ENCODE measurements around the gene U2AF2.

U2AF2 gene

DNA sequence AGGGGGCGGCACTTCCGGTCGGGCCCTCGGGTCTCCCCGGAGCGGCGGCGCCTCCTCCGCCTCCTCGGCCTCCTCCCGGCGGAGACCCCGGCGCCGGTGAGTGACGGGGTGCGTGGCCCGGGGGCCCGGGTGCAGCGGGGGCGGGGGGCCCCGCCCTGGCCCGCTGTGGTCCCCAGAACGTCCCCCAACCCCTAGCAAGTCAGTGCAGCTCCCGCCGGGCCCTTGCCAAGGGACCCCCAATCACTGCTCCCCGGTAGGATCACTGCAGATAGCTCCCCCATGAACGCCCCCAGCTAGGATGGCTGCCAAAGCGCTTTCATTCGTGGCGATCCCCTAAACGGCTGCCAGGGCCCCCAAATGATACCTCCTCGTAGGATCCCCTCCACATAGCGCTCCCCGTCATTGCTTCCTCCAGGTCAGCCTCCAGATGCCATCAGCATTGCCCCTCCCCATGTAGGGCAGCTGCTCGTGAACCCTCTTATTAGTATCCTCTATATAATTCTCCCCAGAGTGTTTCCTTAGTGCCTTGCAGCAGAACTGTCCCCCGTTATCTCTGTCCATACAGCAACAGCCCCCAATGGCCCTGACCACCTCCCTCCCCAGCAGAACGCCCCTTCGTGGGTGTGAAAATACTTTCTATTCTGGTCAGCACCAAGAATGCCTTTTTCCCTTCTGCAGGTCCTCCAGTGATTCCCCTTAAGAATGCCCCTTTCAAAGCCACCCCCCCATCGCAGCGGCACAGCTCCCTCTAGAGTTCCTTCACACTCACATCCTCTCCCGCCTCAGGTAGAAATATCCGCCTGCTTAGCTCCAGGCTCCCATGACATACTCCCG, 49.0 kb upstream of the U2AF2 start, which contains the start of gene ZNF865 (continued):
- TF ChIP-seq, protein P1, sequence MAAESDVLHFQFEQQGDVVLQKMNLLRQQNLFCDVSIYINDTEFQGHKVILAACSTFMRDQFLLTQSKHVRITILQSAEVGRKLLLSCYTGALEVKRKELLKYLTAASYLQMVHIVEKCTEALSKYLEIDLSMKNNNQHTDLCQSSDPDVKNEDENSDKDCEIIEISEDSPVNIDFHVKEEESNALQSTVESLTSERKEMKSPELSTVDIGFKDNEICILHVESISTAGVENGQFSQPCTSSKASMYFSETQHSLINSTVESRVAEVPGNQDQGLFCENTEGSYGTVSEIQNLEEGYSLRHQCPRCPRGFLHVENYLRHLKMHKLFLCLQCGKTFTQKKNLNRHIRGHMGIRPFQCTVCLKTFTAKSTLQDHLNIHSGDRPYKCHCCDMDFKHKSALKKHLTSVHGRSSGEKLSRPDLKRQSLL (tag by site-specific recombination; IDR thresholded peaks at IDR 0.05), result no peak
- TF ChIP-seq ZSCAN30 (tag by site-specific recombination; IDR thresholded peaks at IDR 0.05) (no peak), ZNF571 (tag by site-specific recombination; IDR thresholded peaks at IDR 0.05) (no peak), ZNF426 (tag by site-specific recombination; IDR thresholded peaks at IDR 0.05) (no peak), ZNF544 (tag by site-specific recombination; IDR thresholded peaks at IDR 0.05) (no peak), KLF16 (tag by site-specific recombination; IDR thresholded peaks at IDR 0.05) (peak; percentile 65; the same call in 1 of the 2 replicates), ZIC2 (tag by site-specific recombination; IDR thresholded peaks at IDR 0.05) (no peak), ZNF37A (tag by site-specific recombination; IDR thresholded peaks at IDR 0.05) (no peak), SP3 (tag by site-specific recombination; IDR thresholded peaks at IDR 0.05) (peak; percentile 54), ZNF248 (tag by site-specific recombination; IDR thresholded peaks at IDR 0.05) (no peak), ZNF843 (tag by site-specific recombination; IDR thresholded peaks at IDR 0.05) (no peak), ZNF521 (tag by site-specific recombination; IDR thresholded peaks at IDR 0.05) (no peak), ZNF610 (tag by site-specific recombination; IDR thresholded peaks at IDR 0.05; ENCODE audit: borderline replicate concordance) (no peak), ZNF701 (tag by site-specific recombination; IDR thresholded peaks at IDR 0.05) (no peak), ZNF677 (tag by site-specific recombination; IDR thresholded peaks at IDR 0.05) (no peak), ZNF600 (tag by site-specific recombination; IDR thresholded peaks at IDR 0.05) (peak; percentile 60), EGR2 (tag by site-specific recombination; IDR thresholded peaks at IDR 0.05; ENCODE audit: low read depth) (peak; percentile 36; the same call in 1 of the 2 replicates), ZNF19 (tag by site-specific recombination; IDR thresholded peaks at IDR 0.05; ENCODE audit: low read depth) (no peak)
- TF ChIP-seq, protein P2, sequence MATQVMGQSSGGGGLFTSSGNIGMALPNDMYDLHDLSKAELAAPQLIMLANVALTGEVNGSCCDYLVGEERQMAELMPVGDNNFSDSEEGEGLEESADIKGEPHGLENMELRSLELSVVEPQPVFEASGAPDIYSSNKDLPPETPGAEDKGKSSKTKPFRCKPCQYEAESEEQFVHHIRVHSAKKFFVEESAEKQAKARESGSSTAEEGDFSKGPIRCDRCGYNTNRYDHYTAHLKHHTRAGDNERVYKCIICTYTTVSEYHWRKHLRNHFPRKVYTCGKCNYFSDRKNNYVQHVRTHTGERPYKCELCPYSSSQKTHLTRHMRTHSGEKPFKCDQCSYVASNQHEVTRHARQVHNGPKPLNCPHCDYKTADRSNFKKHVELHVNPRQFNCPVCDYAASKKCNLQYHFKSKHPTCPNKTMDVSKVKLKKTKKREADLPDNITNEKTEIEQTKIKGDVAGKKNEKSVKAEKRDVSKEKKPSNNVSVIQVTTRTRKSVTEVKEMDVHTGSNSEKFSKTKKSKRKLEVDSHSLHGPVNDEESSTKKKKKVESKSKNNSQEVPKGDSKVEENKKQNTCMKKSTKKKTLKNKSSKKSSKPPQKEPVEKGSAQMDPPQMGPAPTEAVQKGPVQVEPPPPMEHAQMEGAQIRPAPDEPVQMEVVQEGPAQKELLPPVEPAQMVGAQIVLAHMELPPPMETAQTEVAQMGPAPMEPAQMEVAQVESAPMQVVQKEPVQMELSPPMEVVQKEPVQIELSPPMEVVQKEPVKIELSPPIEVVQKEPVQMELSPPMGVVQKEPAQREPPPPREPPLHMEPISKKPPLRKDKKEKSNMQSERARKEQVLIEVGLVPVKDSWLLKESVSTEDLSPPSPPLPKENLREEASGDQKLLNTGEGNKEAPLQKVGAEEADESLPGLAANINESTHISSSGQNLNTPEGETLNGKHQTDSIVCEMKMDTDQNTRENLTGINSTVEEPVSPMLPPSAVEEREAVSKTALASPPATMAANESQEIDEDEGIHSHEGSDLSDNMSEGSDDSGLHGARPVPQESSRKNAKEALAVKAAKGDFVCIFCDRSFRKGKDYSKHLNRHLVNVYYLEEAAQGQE (tag by site-specific recombination; IDR thresholded peaks at IDR 0.05), result no peak
- TF ChIP-seq, protein P3, sequence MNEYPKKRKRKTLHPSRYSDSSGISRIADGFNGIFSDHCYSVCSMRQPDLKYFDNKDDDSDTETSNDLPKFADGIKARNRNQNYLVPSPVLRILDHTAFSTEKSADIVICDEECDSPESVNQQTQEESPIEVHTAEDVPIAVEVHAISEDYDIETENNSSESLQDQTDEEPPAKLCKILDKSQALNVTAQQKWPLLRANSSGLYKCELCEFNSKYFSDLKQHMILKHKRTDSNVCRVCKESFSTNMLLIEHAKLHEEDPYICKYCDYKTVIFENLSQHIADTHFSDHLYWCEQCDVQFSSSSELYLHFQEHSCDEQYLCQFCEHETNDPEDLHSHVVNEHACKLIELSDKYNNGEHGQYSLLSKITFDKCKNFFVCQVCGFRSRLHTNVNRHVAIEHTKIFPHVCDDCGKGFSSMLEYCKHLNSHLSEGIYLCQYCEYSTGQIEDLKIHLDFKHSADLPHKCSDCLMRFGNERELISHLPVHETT (tag by site-specific recombination; IDR thresholded peaks at IDR 0.05), result peak; percentile 36; the same call in 1 of the 2 replicates
- TF ChIP-seq, protein P4, sequence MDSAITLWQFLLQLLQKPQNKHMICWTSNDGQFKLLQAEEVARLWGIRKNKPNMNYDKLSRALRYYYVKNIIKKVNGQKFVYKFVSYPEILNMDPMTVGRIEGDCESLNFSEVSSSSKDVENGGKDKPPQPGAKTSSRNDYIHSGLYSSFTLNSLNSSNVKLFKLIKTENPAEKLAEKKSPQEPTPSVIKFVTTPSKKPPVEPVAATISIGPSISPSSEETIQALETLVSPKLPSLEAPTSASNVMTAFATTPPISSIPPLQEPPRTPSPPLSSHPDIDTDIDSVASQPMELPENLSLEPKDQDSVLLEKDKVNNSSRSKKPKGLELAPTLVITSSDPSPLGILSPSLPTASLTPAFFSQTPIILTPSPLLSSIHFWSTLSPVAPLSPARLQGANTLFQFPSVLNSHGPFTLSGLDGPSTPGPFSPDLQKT (IDR thresholded peaks at IDR 0.05; ENCODE audit: borderline replicate concordance, low read depth, low read length), result no peak
- TF ChIP-seq, protein P5, sequence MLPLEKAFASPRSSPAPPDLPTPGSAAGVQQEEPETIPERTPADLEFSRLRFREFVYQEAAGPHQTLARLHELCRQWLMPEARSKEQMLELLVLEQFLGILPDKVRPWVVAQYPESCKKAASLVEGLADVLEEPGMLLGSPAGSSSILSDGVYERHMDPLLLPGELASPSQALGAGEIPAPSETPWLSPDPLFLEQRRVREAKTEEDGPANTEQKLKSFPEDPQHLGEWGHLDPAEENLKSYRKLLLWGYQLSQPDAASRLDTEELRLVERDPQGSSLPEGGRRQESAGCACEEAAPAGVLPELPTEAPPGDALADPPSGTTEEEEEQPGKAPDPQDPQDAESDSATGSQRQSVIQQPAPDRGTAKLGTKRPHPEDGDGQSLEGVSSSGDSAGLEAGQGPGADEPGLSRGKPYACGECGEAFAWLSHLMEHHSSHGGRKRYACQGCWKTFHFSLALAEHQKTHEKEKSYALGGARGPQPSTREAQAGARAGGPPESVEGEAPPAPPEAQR (tag by site-specific recombination; IDR thresholded peaks at IDR 0.05), result no peak
- TF ChIP-seq, protein P6, sequence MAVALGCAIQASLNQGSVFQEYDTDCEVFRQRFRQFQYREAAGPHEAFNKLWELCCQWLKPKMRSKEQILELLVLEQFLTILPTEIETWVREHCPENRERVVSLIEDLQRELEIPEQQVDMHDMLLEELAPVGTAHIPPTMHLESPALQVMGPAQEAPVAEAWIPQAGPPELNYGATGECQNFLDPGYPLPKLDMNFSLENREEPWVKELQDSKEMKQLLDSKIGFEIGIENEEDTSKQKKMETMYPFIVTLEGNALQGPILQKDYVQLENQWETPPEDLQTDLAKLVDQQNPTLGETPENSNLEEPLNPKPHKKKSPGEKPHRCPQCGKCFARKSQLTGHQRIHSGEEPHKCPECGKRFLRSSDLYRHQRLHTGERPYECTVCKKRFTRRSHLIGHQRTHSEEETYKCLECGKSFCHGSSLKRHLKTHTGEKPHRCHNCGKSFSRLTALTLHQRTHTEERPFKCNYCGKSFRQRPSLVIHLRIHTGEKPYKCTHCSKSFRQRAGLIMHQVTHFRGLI (tag by site-specific recombination; IDR thresholded peaks at IDR 0.05), result no peak

Measured in HEK293 (cell line).